ENCODE measurements around the gene NAP1L4. TPM values are rescaled to one million over a fixed set of nuclear protein-coding genes. Genes with fewer than 3 reads are reported as not detected.

NAP1L4 gene
- total RNA-seq, 1 experiment from 2014 or later, result 274 TPM

DNA sequence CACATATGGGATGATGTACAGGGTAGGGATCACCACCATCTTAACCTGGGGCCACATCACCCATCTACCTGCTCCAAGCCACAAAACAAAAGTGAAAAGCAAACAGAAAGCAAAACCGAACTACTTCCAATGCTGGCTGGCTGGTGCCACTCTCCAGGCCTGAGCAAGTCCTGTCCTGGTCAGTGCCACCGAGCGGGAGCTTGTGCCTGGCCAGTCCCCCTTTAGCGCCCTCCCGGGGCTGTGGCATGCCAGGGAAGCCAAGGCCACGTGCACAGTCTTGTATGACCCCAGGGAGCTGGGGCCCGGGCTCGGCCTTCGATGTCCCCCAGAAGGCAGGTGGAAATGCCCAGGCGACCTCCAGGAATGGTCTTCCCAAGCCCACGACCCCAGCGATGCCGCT lies 17.9 kb upstream of the NAP1L4 start:
- ChIA-PET CTCF (no interaction called here), POLR2A (no interaction called here)
- DNase-seq (ENCODE audit: low read depth, low spot score) (no peak), ATAC-seq (0 out of 2 replicates have a peak, but pooled peaks have one; percentile 13)
- H3K36me3 ChIP-seq (ENCODE audit: control insufficient read depth, insufficient read depth, low read length), result peaks cover 27% of the 10 kb centered on the region
- intact Hi-C loops (cut with micrococcal nuclease; ENCODE audit: unreplicated experiment) (no loop called here), in situ Hi-C loops (cut with HindIII; ENCODE audit: low pct_unique_long_range_greater_than_20kb, low sequenced_read_pairs) (no loop called here)
- H3K27me3 ChIP-seq (ENCODE audit: control insufficient read depth, insufficient read depth, low read length), result no peaks in the 10 kb centered on the region
- TF ChIP-seq TCF7L2 (IDR thresholded peaks at IDR 0.05; ENCODE audit: low read depth, low read length) (no peak), SIN3A (IDR thresholded peaks at IDR 0.05; ENCODE audit: borderline replicate concordance, insufficient read depth, low read depth, low read length) (no peak), POLR2AphosphoS5 (IDR thresholded peaks at IDR 0.05; ENCODE audit: low read depth, low read length) (0 out of 2 replicates have a peak, but pooled peaks have one; percentile 15)
- TF ChIP-seq, protein P1, sequence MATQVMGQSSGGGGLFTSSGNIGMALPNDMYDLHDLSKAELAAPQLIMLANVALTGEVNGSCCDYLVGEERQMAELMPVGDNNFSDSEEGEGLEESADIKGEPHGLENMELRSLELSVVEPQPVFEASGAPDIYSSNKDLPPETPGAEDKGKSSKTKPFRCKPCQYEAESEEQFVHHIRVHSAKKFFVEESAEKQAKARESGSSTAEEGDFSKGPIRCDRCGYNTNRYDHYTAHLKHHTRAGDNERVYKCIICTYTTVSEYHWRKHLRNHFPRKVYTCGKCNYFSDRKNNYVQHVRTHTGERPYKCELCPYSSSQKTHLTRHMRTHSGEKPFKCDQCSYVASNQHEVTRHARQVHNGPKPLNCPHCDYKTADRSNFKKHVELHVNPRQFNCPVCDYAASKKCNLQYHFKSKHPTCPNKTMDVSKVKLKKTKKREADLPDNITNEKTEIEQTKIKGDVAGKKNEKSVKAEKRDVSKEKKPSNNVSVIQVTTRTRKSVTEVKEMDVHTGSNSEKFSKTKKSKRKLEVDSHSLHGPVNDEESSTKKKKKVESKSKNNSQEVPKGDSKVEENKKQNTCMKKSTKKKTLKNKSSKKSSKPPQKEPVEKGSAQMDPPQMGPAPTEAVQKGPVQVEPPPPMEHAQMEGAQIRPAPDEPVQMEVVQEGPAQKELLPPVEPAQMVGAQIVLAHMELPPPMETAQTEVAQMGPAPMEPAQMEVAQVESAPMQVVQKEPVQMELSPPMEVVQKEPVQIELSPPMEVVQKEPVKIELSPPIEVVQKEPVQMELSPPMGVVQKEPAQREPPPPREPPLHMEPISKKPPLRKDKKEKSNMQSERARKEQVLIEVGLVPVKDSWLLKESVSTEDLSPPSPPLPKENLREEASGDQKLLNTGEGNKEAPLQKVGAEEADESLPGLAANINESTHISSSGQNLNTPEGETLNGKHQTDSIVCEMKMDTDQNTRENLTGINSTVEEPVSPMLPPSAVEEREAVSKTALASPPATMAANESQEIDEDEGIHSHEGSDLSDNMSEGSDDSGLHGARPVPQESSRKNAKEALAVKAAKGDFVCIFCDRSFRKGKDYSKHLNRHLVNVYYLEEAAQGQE (IDR thresholded peaks at IDR 0.05; ENCODE audit: insufficient read depth in 1 of 2, low read depth in 2 of 2, low read length in 1 of 2), result no peak
- TF ChIP-seq, protein P2, sequence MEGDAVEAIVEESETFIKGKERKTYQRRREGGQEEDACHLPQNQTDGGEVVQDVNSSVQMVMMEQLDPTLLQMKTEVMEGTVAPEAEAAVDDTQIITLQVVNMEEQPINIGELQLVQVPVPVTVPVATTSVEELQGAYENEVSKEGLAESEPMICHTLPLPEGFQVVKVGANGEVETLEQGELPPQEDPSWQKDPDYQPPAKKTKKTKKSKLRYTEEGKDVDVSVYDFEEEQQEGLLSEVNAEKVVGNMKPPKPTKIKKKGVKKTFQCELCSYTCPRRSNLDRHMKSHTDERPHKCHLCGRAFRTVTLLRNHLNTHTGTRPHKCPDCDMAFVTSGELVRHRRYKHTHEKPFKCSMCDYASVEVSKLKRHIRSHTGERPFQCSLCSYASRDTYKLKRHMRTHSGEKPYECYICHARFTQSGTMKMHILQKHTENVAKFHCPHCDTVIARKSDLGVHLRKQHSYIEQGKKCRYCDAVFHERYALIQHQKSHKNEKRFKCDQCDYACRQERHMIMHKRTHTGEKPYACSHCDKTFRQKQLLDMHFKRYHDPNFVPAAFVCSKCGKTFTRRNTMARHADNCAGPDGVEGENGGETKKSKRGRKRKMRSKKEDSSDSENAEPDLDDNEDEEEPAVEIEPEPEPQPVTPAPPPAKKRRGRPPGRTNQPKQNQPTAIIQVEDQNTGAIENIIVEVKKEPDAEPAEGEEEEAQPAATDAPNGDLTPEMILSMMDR (IDR thresholded peaks at IDR 0.05), result no peak
- no peak overlapping the region for H3K4me3 ChIP-seq (ENCODE audit: low read depth in 2 of 2, low read length in 2 of 2)
- H3K27ac ChIP-seq (ENCODE audit: low read length), result no peak overlapping the region
- H3K9me3 ChIP-seq (ENCODE audit: control insufficient read depth, insufficient read depth, low read depth, low read length), result no peaks in the 10 kb centered on the region
- no peaks in the 10 kb centered on the region for H3K4me1 ChIP-seq (ENCODE audit: control insufficient read depth, insufficient read depth, low read length)
- no TSS peak for BruUV-seq (replicated peaks)

DNA sequence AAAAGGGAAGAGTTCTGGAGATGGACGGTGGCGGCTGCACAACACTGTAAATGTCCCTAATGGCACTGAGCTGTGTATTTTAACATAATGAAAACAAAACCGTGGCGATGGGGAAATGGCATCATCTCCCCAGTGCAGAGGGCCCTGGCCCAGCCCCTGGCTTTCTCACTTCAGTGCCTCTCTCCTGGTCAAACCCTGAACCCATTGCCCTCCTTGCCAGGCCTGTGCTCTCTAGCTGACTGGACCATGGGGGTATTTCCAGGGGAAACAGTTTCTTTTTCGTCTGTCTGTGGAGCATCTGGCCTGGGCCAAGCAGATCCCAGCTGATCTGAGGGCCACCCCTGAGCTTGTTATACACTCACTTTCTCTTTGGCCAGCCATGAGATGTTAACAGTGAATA lies 17.4 kb upstream of the NAP1L4 start:
- Histone ChIP-seq H3K27ac (ENCODE audit: low read length) (no peak overlapping the region), H3K9me3 (ENCODE audit: control insufficient read depth, insufficient read depth, low read depth, low read length) (no peaks in the 10 kb centered on the region), H3K4me1 (ENCODE audit: control insufficient read depth, insufficient read depth, low read length) (no peaks in the 10 kb centered on the region), H3K4me3 (ENCODE audit: low read depth in 2 of 2, low read length in 2 of 2) (no peak overlapping the region), H3K27me3 (ENCODE audit: control insufficient read depth, insufficient read depth, low read length) (no peaks in the 10 kb centered on the region), H3K36me3 (ENCODE audit: control insufficient read depth, insufficient read depth, low read length) (peaks cover 25% of the 10 kb centered on the region)
- in situ Hi-C loops (cut with HindIII; ENCODE audit: low pct_unique_long_range_greater_than_20kb, low sequenced_read_pairs), result no loop called here
- DNase-seq (ENCODE audit: low read depth, low spot score) (no peak), ATAC-seq (peak; percentile 15; the same call in 1 of the 2 replicates)
- no TSS peak for BruUV-seq (replicated peaks)
- ChIA-PET CTCF (no interaction called here), POLR2A (no interaction called here)
- TF ChIP-seq, protein P1 (IDR thresholded peaks at IDR 0.05; ENCODE audit: insufficient read depth in 1 of 2, low read depth in 2 of 2, low read length in 1 of 2), result no peak
- TF ChIP-seq TCF7L2 (IDR thresholded peaks at IDR 0.05; ENCODE audit: low read depth, low read length) (no peak), SIN3A (IDR thresholded peaks at IDR 0.05; ENCODE audit: borderline replicate concordance, insufficient read depth, low read depth, low read length) (no peak), POLR2AphosphoS5 (IDR thresholded peaks at IDR 0.05; ENCODE audit: low read depth, low read length) (no peak)
- TF ChIP-seq, protein P2 (IDR thresholded peaks at IDR 0.05), result no peak
- intact Hi-C loops (cut with micrococcal nuclease; ENCODE audit: unreplicated experiment), result no loop called here

Data from Panc1 (cell line).